H9 (cell line): Measurements from ENCODE around the gene GNE. TPM values are rescaled to one million over a fixed set of nuclear protein-coding genes. Genes with fewer than 3 reads are reported as not detected.
A peak's percentile ranks its signal among the peaks of the same experiment; 100 is the strongest.

Source experiments
- DNase-seq: peaks from one replicate; pipeline ENCODE4 v3.0.0-alpha.2; 2017
- H2AFZ ChIP-seq: one replicate; pipeline ENCODE4 v1.6.1; 2013; ENCODE audit warnings: mild to moderate bottlenecking, low read length, control low read depth, moderate library complexity
- H2AK5ac ChIP-seq: 2 replicates; pipeline ENCODE4 v1.6.1; 2013; ENCODE audit warnings: low read length, control low read depth, mixed read lengths; ENCODE audit not compliant: insufficient read length
- H2BK120ac ChIP-seq: one replicate; pipeline ENCODE4 v1.6.1; 2013; ENCODE audit warnings: low read depth, mild to moderate bottlenecking, low read length, control low read depth, inconsistent platforms; ENCODE audit not compliant: poor library complexity, severe bottlenecking
- H2BK12ac ChIP-seq: 2 replicates; pipeline ENCODE4 v1.6.1; 2013; ENCODE audit warnings: low read length, control low read depth, mixed read lengths, low read depth; ENCODE audit not compliant: insufficient read length
- H2BK15ac ChIP-seq: 2 replicates; pipeline ENCODE4 v1.6.1; 2013; ENCODE audit warnings: low read depth, low read length, control low read depth
- H2BK20ac ChIP-seq: one replicate; pipeline ENCODE4 v1.6.1; 2013; ENCODE audit warnings: low read depth, mild to moderate bottlenecking, low read length, control low read depth, inconsistent platforms; ENCODE audit not compliant: poor library complexity, severe bottlenecking
- H2BK5ac ChIP-seq: 2 replicates; pipeline ENCODE4 v1.6.1; 2013; ENCODE audit warnings: low read length, control low read depth, mixed read lengths; ENCODE audit not compliant: insufficient read length
- H3K14ac ChIP-seq: 2 replicates; pipeline ENCODE4 v1.6.1; 2013; ENCODE audit warnings: low read length, control low read depth; ENCODE audit not compliant: insufficient read depth
- H3K18ac ChIP-seq: 2 replicates; pipeline ENCODE4 v1.6.1; 2013; ENCODE audit warnings: low read depth, mild to moderate bottlenecking, mixed read lengths, low read length, control low read depth; ENCODE audit not compliant: insufficient read length
- H3K23ac ChIP-seq: 2 replicates; pipeline ENCODE4 v1.6.1; 2013; ENCODE audit warnings: low read length, control low read depth, mixed read lengths, low read depth; ENCODE audit not compliant: insufficient read length
- H3K23me2 ChIP-seq: 2 replicates; pipeline ENCODE4 v1.6.1; 2013; ENCODE audit warnings: low read depth, mild to moderate bottlenecking, mixed read lengths, low read length, control low read depth; ENCODE audit not compliant: insufficient read length, poor library complexity, severe bottlenecking
- H3K27ac ChIP-seq: 2 replicates; pipeline ENCODE4 v1.5.1; 2013; ENCODE audit warnings: low read length, control low read depth, mixed read lengths, low read depth; ENCODE audit not compliant: insufficient read length
- H3K27me3 ChIP-seq: 2 replicates; pipeline ENCODE4 v1.6.1; 2013; ENCODE audit warnings: low read length, control low read depth, inconsistent platforms; ENCODE audit not compliant: insufficient read depth
- H3K4ac ChIP-seq: 2 replicates; pipeline ENCODE4 v1.6.1; 2013; ENCODE audit warnings: low read depth, mild to moderate bottlenecking, control low read depth, inconsistent platforms, low read length, moderate library complexity
- H3K4me1 ChIP-seq: 2 replicates; pipeline ENCODE4 v1.6.1; 2013; ENCODE audit warnings: low read length, control low read depth, inconsistent platforms; ENCODE audit not compliant: insufficient read depth
- H3K4me2 ChIP-seq: 2 replicates; pipeline ENCODE4 v1.6.1; 2013; ENCODE audit warnings: low read length, control low read depth, mixed read lengths; ENCODE audit not compliant: insufficient read length, insufficient read depth
- H3K56ac ChIP-seq: 2 replicates; pipeline ENCODE4 v1.6.1; 2013; ENCODE audit warnings: low read depth, mild to moderate bottlenecking, mixed read lengths, low read length, control low read depth; ENCODE audit not compliant: insufficient read length
- H3K79me1 ChIP-seq: 2 replicates; pipeline ENCODE4 v1.6.1; 2013; ENCODE audit warnings: low read depth, mild to moderate bottlenecking, moderate library complexity, low read length, control low read depth, inconsistent platforms; ENCODE audit not compliant: insufficient read depth, poor library complexity, severe bottlenecking
- H3K79me2 ChIP-seq: 2 replicates; pipeline ENCODE4 v1.6.1; 2013; ENCODE audit warnings: low read length, control low read depth, inconsistent platforms; ENCODE audit not compliant: insufficient read depth
- H3K9ac ChIP-seq: 2 replicates; pipeline ENCODE4 v1.6.1; 2013; ENCODE audit warnings: low read length, control low read depth, mixed read lengths; ENCODE audit not compliant: insufficient read length; ENCODE audit errors: extremely low read depth
- H3K9me3 ChIP-seq: one replicate; pipeline ENCODE4 v1.6.1; 2013; ENCODE audit warnings: low read depth, low read length, inconsistent platforms; ENCODE audit not compliant: control insufficient read depth
- H3T11ph ChIP-seq: one replicate; pipeline ENCODE4 v1.6.1; 2013; ENCODE audit warnings: mild to moderate bottlenecking, low read length, control low read depth, inconsistent platforms
- H4K20me1 ChIP-seq: one replicate; pipeline ENCODE4 v1.6.1; 2013; ENCODE audit not compliant: control insufficient read depth, insufficient read length, insufficient read depth
- H4K5ac ChIP-seq: 2 replicates; pipeline ENCODE4 v1.6.1; 2013; ENCODE audit warnings: low read depth, mild to moderate bottlenecking, mixed read lengths, low read length, control low read depth; ENCODE audit not compliant: insufficient read length
- H4K8ac ChIP-seq: replicated peaks from 2 replicates; pipeline ENCODE4 v1.6.1; 2013; ENCODE audit warnings: low read length, control low read depth, mixed read lengths, low read depth; ENCODE audit not compliant: insufficient read length
- H4K91ac ChIP-seq: 2 replicates; pipeline ENCODE4 v1.6.1; 2013; ENCODE audit warnings: low read depth, mild to moderate bottlenecking, moderate library complexity, mixed read lengths, low read length, control low read depth; ENCODE audit not compliant: insufficient read length
- H3K27ac Mint-ChIP-seq, 3 experiments: 2 replicates in 2 of 3; 3 replicates in 1 of 3; pipeline ENCODE4 v1.8.0; 2020 to 2021; ENCODE audit warnings: mixed read lengths in 3 of 3, mild to moderate bottlenecking in 1 of 3, moderate library complexity in 1 of 3
- H3K27me3 Mint-ChIP-seq: 2 replicates; pipeline ENCODE4 v1.8.0; 2021; ENCODE audit warnings: low read depth, mild to moderate bottlenecking, moderate library complexity, mixed read lengths
- H3K36me3 Mint-ChIP-seq, 3 experiments: 2 replicates in 2 of 3; 3 replicates in 1 of 3; pipeline ENCODE4 v1.8.0; 2020 to 2021; ENCODE audit warnings: low read depth in 3 of 3, mixed read lengths in 3 of 3; ENCODE audit not compliant: insufficient read depth in 1 of 3
- H3K4me1 Mint-ChIP-seq, 2 experiments: 2 replicates each; pipeline ENCODE4 v1.8.0; 2020; ENCODE audit warnings: mixed read lengths in 2 of 2
- H3K4me3 Mint-ChIP-seq, 2 experiments: 2 replicates in 1 of 2; 3 replicates in 1 of 2; pipeline ENCODE4 v1.8.0; 2020 to 2021; ENCODE audit warnings: mild to moderate bottlenecking in 2 of 2, mixed read lengths in 2 of 2, moderate library complexity in 1 of 2
- H3K9me3 Mint-ChIP-seq, 2 experiments: 2 replicates in 1 of 2; 3 replicates in 1 of 2; pipeline ENCODE4 v1.8.0; 2020; ENCODE audit warnings: mild to moderate bottlenecking in 2 of 2, mixed read lengths in 2 of 2, moderate library complexity in 1 of 2
- CTCF ChIP-seq: fragments of 200-600 bp; sonication (generic); conservative IDR thresholded peaks from 3 replicates; pipeline ENCODE4 v1.8.0; 2021; ENCODE audit warnings: antibody characterized with exemption, mild to moderate bottlenecking
- WGBS: extraction: QIAGEN DNeasy Blood & Tissue Kit; methylation state at CpG from one replicate; pipeline ENCODE4 v1.1.7; 2013; ENCODE audit warnings: missing lambda C conversion rate, low lambda C conversion rate, mixed read lengths; ENCODE audit not compliant: insufficient read length; ENCODE audit errors: extremely low coverage; 5-methylcytosine and 5-hydroxymethylcytosine counted together
- total RNA-seq: library from RNA; stranded (reverse); gene quantifications from 2 replicates; pipeline ENCODE4 v1.2.1, GENCODE V29; 2021

GNE gene
- total RNA-seq, 1 experiment from 2014 or later: 6.3 TPM

- Histone ChIP-seq H3K9ac (peak overlapping the region; percentile 63), H4K91ac (no peak overlapping the region), H3T11ph (no peak overlapping the region), H3K9me3 (no peaks in the 10 kb centered on the region), H3K79me1 (peaks cover 10% of the 10 kb centered on the region), H2BK120ac (no peak overlapping the region), H3K79me2 (peaks cover 35% of the 10 kb centered on the region), H2AK5ac (no peak overlapping the region), H3K23ac (no peak overlapping the region), H4K5ac (no peak overlapping the region), H3K4me2 (peak overlapping the region; percentile 95), H2BK20ac (no peak overlapping the region), H3K4me1 (peaks cover 6% of the 10 kb centered on the region; the same call in 1 of the 2 replicates), H4K8ac (no peak overlapping the region), H3K27me3 (no peaks in the 10 kb centered on the region), H2BK12ac (no peak overlapping the region), H3K14ac (no peak overlapping the region), H2BK15ac (no peak overlapping the region), H3K27ac (no peak overlapping the region), H3K56ac (no peak overlapping the region), H3K23me2 (peaks cover 10% of the 10 kb centered on the region), H4K20me1 (no peaks in the 10 kb centered on the region), H2AFZ (peak overlapping the region; percentile 76), H3K18ac (peak overlapping the region; percentile 66), H2BK5ac (no peak overlapping the region), H3K4ac (no peak overlapping the region)
- Mint-ChIP-seq H3K36me3 (peaks cover 2 to 8% (median 7%) of the 10 kb centered on the region in 3 experiments; a peak in 6 of 7 replicates), H3K4me3 (peak overlapping the region; percentile 94 to 96), H3K27me3 (peaks cover 10% of the 10 kb centered on the region), H3K4me1 (peaks cover 23 to 26% of the 10 kb centered on the region in 2 experiments), H3K27ac (peak overlapping the region in 1 of 3 experiments; percentile 86; a peak in 4 of 7 replicates), H3K9me3 (peaks cover 0 to under 1% of the 10 kb centered on the region in 2 experiments; a peak in 1 of 5 replicates)
- no peak for TF ChIP-seq CTCF
- no CpG with 5 or more reads among the region's 9 CpGs for WGBS
- DNase-seq: no peak
Measured at GRCh38 chr9:36189976-36190375, 68.3 kb downstream of the GNE start.
